Tibial nerve (tissue), 4 donors: ENCODE data around the gene RTCB. TPM values are rescaled to one million over a fixed set of nuclear protein-coding genes. Genes with fewer than 3 reads are reported as not detected.
A peak's percentile ranks its signal among the peaks of the same experiment; 100 is the strongest.

Experiments used
- DNase-seq, 2 donors: peaks; one replicate each; pipeline ENCODE4 v3.0.0-alpha.2; 2019; ENCODE audit warnings: low spot score in 2 of 2
- H3K27ac ChIP-seq, 4 donors: fragments of 200-600 bp; sonication (generic) in 3 of 4; one replicate each; pipeline ENCODE4 v1.5.1; 2017 to 2019; ENCODE audit warnings: mild to moderate bottlenecking in 1 of 4
- H3K27me3 ChIP-seq, 2 donors: fragments of 200-600 bp; sonication (generic) in 1 of 2; one replicate each; pipeline versions ENCODE4 v1.5.1 to v1.6.0; 2017 to 2019
- H3K36me3 ChIP-seq, 3 donors: fragments of 200-600 bp; sonication (generic); one replicate each; pipeline ENCODE4 v1.5.1; 2018 to 2019
- H3K4me1 ChIP-seq, 4 donors: fragments of 200-600 bp; sonication (generic) in 3 of 4; one replicate each; pipeline ENCODE4 v1.5.1; 2017 to 2019
- H3K4me3 ChIP-seq, 4 donors: fragments of 200-600 bp; sonication (generic) in 3 of 4; one replicate each; pipeline ENCODE4 v1.5.1; 2017 to 2019; ENCODE audit warnings: mild to moderate bottlenecking in 1 of 4, moderate library complexity in 1 of 4
- H3K9me3 ChIP-seq, 4 donors: fragments of 200-600 bp; sonication (generic) in 3 of 4; one replicate each; pipeline ENCODE4 v1.5.1; 2017 to 2019
- EP300 ChIP-seq, 2 donors: sonication (generic); formaldehyde crosslinking; IDR thresholded peaks; one replicate each; pipeline ENCODE4 v1.6.1; 2017; ENCODE audit warnings: antibody characterized with exemption in 2 of 2, mild to moderate bottlenecking in 1 of 2
- POLR2A ChIP-seq, 2 donors: fragments of 450-650 bp; IDR thresholded peaks; one replicate each; pipeline ENCODE4 v1.6.1; 2017; ENCODE audit warnings: antibody characterized with exemption in 2 of 2, mild to moderate bottlenecking in 2 of 2, moderate library complexity in 2 of 2
- WGBS, 2 donors: methylation state at CpG; one replicate each; pipeline ENCODE4 v1.1.5; 2018; 5-methylcytosine and 5-hydroxymethylcytosine counted together
- total RNA-seq, 4 donors: library from RNA; depleted of rRNA; stranded (reverse); fragments of >200 nt; gene quantifications; one replicate each; pipeline ENCODE4 v1.1.0, GENCODE V29; 2016
- TF ChIP-seq, protein P1 (sequence below), 5 experiments: fragments of 200-600 bp in 3 of 5; fragments of 450-650 bp in 2 of 5; sonication (generic) in 3 of 5; IDR thresholded peaks; one replicate each; pipeline ENCODE4 v1.5.1; 2016 to 2019; ENCODE audit warnings: antibody characterized with exemption in 5 of 5, mild to moderate bottlenecking in 3 of 5, moderate library complexity in 2 of 5

Gene RTCB
- total RNA-seq, 4 donors from 2014 or later, result 43.2 to 72.5 (median 49.2) TPM

DNA sequence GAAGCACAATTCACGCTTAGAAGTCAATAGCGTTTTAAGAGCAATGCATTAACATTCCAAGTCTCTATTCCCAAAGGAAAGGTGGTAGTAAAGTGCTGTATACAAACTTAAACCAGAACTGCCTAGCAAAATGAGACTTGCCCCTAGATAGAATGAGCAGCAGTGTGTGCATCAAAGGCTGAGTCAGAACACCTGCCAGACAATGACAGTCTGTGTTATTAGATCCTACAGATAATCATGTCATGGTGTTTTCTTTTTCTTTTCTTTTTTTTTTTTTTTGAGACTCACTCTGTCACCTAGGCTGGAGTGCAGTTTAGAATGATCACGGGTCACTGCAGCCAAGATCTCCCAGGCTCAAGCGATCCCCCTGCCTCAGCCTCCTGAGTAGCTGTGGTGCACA is 1.6 kb downstream of the RTCB start:
- no peak for DNase-seq

DNA sequence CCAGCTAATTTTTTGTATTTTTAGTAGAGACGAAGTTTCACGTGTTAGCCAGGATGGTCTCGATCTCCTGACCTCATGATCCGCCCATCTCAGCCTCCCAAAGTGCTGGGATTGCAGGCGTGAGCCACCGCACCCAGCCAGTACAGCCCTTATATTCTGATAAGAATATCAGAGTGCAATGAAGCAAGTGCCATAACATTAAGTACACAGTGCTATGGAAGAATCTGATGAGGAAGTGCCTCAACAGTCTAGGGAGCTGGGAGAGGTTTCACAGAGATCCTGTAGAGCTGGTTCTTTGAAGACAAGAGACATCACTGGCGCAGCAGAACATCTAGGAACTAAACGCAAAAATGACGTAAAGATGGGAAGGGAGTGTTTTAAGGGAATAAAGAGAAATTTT is 2.1 kb downstream of the RTCB start:
- peaks cover 0 to 40% (median 16%) of the 10 kb centered on the region in 4 donors for H3K4me1 ChIP-seq
- TF ChIP-seq, protein P1, sequence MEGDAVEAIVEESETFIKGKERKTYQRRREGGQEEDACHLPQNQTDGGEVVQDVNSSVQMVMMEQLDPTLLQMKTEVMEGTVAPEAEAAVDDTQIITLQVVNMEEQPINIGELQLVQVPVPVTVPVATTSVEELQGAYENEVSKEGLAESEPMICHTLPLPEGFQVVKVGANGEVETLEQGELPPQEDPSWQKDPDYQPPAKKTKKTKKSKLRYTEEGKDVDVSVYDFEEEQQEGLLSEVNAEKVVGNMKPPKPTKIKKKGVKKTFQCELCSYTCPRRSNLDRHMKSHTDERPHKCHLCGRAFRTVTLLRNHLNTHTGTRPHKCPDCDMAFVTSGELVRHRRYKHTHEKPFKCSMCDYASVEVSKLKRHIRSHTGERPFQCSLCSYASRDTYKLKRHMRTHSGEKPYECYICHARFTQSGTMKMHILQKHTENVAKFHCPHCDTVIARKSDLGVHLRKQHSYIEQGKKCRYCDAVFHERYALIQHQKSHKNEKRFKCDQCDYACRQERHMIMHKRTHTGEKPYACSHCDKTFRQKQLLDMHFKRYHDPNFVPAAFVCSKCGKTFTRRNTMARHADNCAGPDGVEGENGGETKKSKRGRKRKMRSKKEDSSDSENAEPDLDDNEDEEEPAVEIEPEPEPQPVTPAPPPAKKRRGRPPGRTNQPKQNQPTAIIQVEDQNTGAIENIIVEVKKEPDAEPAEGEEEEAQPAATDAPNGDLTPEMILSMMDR (IDR thresholded peaks at IDR 0.05), result no peak
- no peak for TF ChIP-seq EP300 (IDR thresholded peaks at IDR 0.05)
- TF ChIP-seq POLR2A (IDR thresholded peaks at IDR 0.05), result no peak
- H3K9me3 ChIP-seq, result no peaks in the 10 kb centered on the region
- no peak for DNase-seq
- 93 to 96% methylated on average over 9 of the region's 9 CpGs for WGBS, 2 donors
- H3K27me3 ChIP-seq, result no peaks in the 10 kb centered on the region
- no peak overlapping the region for H3K27ac ChIP-seq
- H3K4me3 ChIP-seq, result no peak overlapping the region
- H3K36me3 ChIP-seq, result peaks cover 0 to 43% (median 25%) of the 10 kb centered on the region in 3 donors

More for the DNA sequence above, 1.6 kb downstream of the RTCB start:
- Histone ChIP-seq H3K27me3 (no peaks in the 10 kb centered on the region), H3K27ac (peak overlapping the region in 2 of 4 donors; percentile 6 to 80), H3K36me3 (peaks cover 0 to 38% (median 21%) of the 10 kb centered on the region in 3 donors), H3K4me1 (peaks cover 0 to 40% (median 16%) of the 10 kb centered on the region in 4 donors), H3K4me3 (peak overlapping the region in 2 of 4 donors; percentile 81 to 84), H3K9me3 (no peaks in the 10 kb centered on the region)
- TF ChIP-seq EP300 (IDR thresholded peaks at IDR 0.05) (no peak), POLR2A (IDR thresholded peaks at IDR 0.05) (no peak)
- TF ChIP-seq, protein P1 (IDR thresholded peaks at IDR 0.05), result no peak
- WGBS, 2 donors, result 73 to 79% methylated on average over 4 of the region's 4 CpGs

DNA sequence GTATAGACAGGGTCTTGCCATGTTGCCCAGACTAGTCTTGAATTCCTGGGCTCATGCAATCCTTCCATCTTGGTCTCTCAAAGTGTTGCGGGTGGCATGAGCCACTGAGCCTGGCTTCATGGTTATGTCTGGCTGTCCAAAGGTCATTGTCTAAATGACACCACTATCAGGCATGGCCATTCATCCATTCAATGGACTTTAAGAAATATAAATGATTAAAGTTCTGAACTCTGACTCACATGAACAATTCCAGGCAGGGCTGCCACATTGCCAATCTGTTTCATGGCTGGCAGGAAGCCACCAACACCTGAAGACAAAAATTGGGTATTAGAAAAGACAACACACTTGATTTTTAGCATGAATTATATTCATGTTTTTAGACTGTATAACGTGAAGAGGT is 4.1 kb downstream of the RTCB start:
- Histone ChIP-seq H3K27me3 (no peaks in the 10 kb centered on the region), H3K36me3 (peaks cover 0 to 63% (median 25%) of the 10 kb centered on the region in 3 donors), H3K9me3 (no peaks in the 10 kb centered on the region), H3K27ac (no peak overlapping the region), H3K4me1 (peaks cover 0 to 38% (median 16%) of the 10 kb centered on the region in 4 donors), H3K4me3 (no peak overlapping the region)
- no peak for DNase-seq
- 47 to 60% methylated on average over 2 of the region's 2 CpGs for WGBS, 2 donors
- TF ChIP-seq EP300 (IDR thresholded peaks at IDR 0.05), result no peak
- TF ChIP-seq, protein P1 (IDR thresholded peaks at IDR 0.05), result no peak
- no peak for TF ChIP-seq POLR2A (IDR thresholded peaks at IDR 0.05)

- peak in 1 of 2 donors; percentile 17 for TF ChIP-seq EP300 (IDR thresholded peaks at IDR 0.05)
- no peak for TF ChIP-seq POLR2A (IDR thresholded peaks at IDR 0.05)
- no peak overlapping the region for H3K4me3 ChIP-seq
- peaks cover 0 to 70% (median 25%) of the 10 kb centered on the region in 3 donors for H3K36me3 ChIP-seq
Measured at GRCh38 chr22:32407312-32407711, 4.7 kb downstream of the RTCB start.

DNA sequence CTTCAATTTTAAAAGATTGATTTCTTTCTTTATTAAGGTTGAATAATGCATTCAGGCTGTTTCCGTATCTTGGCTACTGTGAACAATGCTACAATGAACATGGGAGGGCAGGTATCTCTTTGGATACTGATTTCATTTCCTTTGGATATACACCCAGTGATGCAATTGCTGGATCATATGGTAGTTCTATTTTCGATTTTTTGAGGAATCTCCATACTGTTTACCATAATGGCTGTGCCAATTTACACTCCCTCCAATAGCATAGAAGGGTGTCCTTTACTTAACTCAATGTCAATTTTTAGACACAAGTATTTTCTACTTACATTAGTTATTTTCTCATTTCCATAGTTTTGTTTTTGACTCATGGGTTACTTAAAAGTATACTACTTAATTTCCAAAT is 8.0 kb downstream of the RTCB start:
- Histone ChIP-seq H3K36me3 (peaks cover 0 to 92% (median 31%) of the 10 kb centered on the region in 3 donors), H3K4me3 (no peak overlapping the region), H3K27me3 (no peaks in the 10 kb centered on the region), H3K9me3 (no peaks in the 10 kb centered on the region), H3K4me1 (peaks cover 0 to 6% (median 2%) of the 10 kb centered on the region in 4 donors), H3K27ac (no peak overlapping the region)
- TF ChIP-seq, protein P1 (IDR thresholded peaks at IDR 0.05), result no peak
- TF ChIP-seq POLR2A (IDR thresholded peaks at IDR 0.05) (no peak), EP300 (IDR thresholded peaks at IDR 0.05) (no peak)
- DNase-seq, result no peak
- WGBS, 2 donors, result 89 to 90% methylated on average over 2 of the region's 2 CpGs

More at GRCh38 chr22:32407312-32407711, 4.7 kb downstream of the RTCB start:
- Histone ChIP-seq H3K27ac (no peak overlapping the region), H3K4me1 (peaks cover 0 to 32% (median 16%) of the 10 kb centered on the region in 4 donors), H3K9me3 (no peaks in the 10 kb centered on the region), H3K27me3 (no peaks in the 10 kb centered on the region)
- DNase-seq, result no peak
- WGBS, 2 donors, result 88 to 90% methylated on average over 3 of the region's 3 CpGs
